Astrocyte of the spinal cord (primary cell): Measurements from ENCODE around the gene PPP1R12A.
A peak's percentile ranks its signal among the peaks of the same experiment; 100 is the strongest.
"Not testable (repeated sequence)": the region's sequence is repeated elsewhere in the genome, so short reads cannot be mapped to it uniquely, and the experiment has no call there.

ENCODE experiments used
- DNase-seq: peaks from one replicate; pipeline ENCODE4 v3.0.0; 2011; ENCODE audit warnings: low read depth, low spot score
- H3K4me3 ChIP-seq: 2 replicates; pipeline ENCODE4 v1.5.1; 2011; ENCODE audit warnings: low read depth, mild to moderate bottlenecking, low read length, moderate library complexity
- CTCF ChIP-seq: IDR thresholded peaks from 2 replicates; pipeline ENCODE4 v1.5.1; 2012; ENCODE audit warnings: low read depth, mild to moderate bottlenecking, low read length, inconsistent platforms
- in situ Hi-C: cut with HindIII; loops from 2 replicates; pipeline ENCODE4 v1.10.0; 2017; ENCODE audit warnings: low sequenced_read_pairs

Gene PPP1R12A

GRCh38 chr12:79830440-79830839 lies 104.5 kb downstream of the PPP1R12A start:
- no peak for TF ChIP-seq CTCF
- in situ Hi-C loops = no loop called here
- no peak for DNase-seq
- no peak overlapping the region for H3K4me3 ChIP-seq

- no peak for DNase-seq
- in situ Hi-C loops = no loop called here
- H3K4me3 ChIP-seq = no peak overlapping the region
- TF ChIP-seq CTCF = no peak
Measured at GRCh38 chr12:79828924-79829323, 106.0 kb downstream of the PPP1R12A start.

- in situ Hi-C loops = no loop called here
- no peak for TF ChIP-seq CTCF
- DNase-seq = no peak
- H3K4me3 ChIP-seq = no peak overlapping the region
Measured at GRCh38 chr12:79827484-79827883, 107.4 kb downstream of the PPP1R12A start.

GRCh38 chr12:79826267-79827128 lies 108.4 kb downstream of the PPP1R12A start:
- in situ Hi-C loops = no loop called here
- H3K4me3 ChIP-seq = no peak overlapping the region
- no peak for DNase-seq
- no peak for TF ChIP-seq CTCF

- no peak for DNase-seq
- H3K4me3 ChIP-seq = no peak overlapping the region
- in situ Hi-C loops = no loop called here
- no peak for TF ChIP-seq CTCF
Measured at GRCh38 chr12:79822475-79822874, 112.4 kb downstream of the PPP1R12A start.

- H3K4me3 ChIP-seq = no peak overlapping the region
- no peak for TF ChIP-seq CTCF
- in situ Hi-C loops = no loop called here
- peak; percentile 36 for DNase-seq
Measured at GRCh38 chr12:79818856-79819255, 116.0 kb downstream of the PPP1R12A start.

- in situ Hi-C loops, H3K4me3 ChIP-seq: not testable (repeated sequence)
- peak; percentile 42 for DNase-seq
Measured at GRCh38 chr12:79784366-79785065, 150.4 kb downstream of the PPP1R12A start.
